SW 1271 (cell line): ENCODE data around the gene RAMP1.

Experiments
- DNase-seq, 2 experiments: peaks; one replicate each; lab custom pipeline; 2025; lab: John Stamatoyannopoulos, UW

The RAMP1 gene

DNA sequence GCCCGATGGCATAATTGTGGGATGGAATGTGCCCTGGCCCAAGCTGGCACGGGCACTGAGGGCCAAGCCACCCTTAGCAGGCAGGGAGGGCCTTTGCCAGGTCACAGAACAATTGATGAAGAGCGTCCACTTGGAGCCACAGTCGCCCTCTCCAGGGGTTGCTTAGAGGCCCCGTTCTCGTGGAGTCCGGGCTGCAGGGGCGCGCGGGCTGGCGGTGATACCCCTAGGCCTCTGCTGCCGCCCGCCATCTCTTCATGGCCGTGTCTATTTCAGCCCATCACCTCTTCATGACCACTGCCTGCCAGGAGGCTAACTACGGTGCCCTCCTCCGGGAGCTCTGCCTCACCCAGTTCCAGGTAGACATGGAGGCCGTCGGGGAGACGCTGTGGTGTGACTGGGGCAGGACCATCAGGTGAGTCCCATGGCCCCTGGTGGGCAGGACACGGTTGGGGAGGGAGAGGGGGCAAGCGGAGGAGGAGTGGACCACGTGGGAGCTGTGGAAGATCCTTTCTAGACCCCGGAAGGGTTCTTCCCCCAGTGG is 17.6 kb downstream of the RAMP1 start:
- no peak for DNase-seq

DNA sequence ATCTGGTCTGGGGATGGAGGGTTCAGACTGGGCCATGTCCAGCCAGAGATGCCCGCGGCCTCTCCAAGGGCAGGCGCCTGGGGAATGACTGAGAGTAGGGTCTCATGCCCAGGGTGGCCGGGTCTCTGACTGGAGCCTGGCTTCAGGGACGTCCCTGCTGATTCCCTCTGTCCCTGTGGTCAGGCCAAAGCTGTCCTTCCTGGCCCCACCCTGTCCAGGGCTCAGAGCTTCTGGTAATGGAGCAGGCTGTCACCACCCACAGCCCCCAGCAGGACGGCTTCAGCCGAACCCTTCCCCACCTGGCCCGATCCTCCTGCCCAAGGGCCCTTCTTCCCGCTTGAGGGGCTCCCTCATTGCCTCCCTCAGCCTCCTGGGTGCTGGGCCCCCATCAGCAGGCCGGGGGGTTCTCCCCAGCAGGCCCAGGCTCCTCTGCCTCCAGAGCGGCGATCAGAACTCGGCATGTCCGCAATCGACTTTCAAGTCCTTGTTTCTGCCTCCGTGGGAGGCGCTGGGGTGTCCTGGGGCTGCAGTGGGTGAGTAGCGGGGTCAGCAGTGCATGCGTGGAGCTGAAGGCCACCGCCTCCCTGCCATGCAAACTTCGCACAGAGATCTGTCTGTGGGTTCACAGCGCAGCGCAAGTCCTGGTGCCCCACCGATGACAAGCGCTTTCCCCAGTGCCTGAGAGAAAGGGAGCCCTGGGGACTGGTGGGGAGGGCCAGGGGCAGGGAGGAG is 18.3 kb downstream of the RAMP1 start:
- DNase-seq: no peak

DNA sequence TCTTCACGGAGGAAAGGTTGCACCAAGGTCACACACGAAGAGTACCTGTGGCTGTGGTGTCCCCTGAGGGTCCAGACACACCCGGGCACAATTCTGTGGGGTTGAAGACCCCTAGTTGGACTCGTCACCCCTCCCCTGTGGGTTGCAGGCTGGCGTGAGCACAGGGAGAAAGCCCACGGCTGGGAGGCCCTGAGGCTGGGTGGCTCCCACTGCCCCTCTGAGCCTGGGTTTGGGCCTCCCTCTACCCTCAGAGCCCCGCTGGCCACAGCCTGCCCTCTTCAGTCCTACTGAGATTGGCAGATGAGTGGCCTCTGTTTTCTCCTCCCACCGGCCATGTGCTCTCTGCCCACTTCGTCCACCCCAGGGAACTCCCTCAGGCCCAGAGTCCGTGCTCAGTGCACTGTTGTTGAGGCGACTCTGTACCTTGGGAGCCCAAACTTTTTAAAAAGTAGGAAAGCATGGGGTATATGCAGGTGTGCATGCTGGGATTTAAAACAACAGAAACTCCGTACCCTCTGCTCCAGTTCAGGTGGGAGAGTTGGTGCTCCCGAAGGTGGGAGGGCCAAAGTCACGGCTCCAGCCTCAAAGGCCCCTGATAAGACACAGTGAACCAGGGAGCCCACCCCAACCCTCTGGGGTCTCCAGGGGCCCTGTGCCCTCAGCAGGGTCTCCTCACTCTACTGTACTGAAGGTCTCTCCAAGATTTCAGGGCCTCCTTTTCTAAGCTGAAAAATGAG is 19.1 kb downstream of the RAMP1 start:
- DNase-seq: no peak

DNA sequence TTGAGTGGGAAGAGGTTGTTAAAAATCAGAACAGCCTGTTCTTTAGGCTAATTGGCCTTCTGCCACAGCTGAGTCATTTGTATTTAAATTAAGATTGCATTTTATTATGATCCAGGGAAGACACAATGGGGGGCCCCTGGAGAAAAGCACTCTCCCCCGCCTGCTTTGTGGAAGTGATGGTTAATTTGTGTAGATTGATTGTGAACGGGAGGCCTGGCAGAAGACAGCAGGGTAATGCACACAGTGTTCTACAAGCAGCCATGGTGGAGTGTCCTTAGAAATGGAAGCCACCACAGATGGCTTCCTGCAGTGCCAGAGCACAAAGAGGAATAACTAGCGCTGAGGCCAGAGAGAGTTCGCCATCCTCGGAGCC is 19.6 kb downstream of the RAMP1 start:
- no peak for DNase-seq

DNA sequence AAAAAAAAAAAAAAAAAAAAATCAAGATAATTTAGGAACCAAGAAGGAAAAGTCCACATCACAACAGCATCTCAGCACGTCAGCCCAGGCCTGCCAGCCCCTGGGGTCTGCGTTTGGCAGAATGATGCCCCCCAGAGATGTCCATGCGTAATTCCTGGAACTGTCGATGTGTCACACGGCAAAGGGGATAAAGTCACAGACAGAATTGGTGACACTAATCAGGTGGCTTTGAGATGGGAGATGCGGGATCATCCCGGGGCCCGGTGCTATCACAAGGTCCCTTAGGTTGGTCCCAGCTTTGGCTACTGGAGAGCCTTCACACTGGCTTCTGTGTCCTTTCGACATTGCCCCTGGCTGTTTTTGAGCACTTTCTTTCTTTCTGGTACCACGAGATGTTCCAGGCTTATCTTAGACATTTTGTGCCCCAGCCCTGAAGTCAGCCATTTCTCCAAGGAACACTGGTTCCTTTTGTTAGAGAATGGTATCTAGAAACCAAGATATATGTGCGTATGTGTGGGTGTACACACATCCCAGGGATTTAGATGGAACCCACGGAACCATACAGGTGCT is 20.7 kb downstream of the RAMP1 start:
- no peak for DNase-seq

DNA sequence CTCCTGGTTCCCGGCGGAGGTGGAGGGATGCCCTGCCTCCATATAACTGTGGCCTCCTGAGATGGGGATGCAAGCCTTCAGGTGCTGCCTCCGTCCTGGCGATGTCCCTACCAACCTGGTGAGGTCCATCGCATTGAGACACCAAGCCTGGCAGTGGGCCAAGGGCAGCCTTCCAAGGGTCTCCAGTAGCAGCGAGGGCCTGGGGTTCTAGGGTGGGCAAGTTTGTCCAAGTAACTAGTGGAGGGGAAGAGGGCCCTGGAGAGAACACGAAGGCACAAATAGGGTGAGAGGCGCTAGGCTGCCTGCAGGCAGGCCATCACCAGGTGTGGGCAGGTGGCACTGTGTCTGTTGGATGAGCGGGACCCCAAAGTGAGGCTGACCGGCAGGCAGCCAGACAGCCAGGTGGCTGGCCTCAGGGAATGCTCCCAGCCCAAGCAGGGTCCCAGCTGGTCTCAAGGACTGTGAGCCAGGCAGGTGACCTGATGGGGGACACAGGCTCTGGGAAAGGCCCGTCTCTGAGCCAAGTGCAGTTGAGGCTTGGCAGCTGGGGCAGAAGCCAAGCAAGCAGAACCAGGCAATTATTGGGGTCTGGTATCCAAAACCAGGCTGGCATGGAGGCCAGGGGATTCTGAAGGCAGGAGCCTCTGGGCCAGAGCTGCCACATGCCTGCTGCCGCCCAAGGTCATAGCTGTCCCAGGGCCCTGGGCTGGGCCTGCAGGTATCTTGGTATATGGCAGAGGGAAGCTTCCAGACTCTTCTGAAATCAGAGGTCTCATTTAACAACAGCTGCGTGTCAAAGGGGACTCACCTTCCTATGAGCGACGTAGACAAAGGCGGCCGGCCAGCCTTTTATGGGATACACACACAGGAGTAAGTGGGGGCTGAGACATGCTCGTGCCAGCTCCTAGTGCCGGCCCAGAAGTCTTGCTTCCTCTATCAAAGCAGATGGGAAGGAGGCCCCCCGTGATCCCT is 23.4 kb downstream of the RAMP1 start:
- no peak for DNase-seq

DNA sequence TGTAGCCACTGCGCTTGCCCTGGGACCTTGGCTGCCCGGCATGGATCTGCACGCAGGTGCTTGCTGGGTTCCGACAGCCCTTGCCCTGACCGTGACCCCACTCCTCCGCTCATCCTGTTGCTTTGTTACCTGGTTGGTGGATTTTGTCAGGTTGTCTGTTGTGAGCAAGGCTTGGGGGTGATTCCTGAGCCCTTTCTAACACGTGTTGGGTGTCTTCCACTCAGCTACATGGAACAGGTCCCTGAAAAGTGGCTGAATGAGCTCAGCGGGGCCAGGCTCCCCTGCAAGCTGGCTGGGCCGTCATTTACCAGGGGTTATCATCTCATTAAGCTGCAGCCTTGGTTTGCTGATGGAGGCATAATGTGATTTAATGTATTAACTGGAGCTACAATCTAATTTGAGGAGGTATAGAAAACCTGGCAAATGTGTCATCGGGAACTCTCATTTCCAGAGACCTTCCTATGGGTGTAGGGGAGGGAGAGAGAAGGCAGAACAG is 24.6 kb downstream of the RAMP1 start:
- DNase-seq: no peak

DNA sequence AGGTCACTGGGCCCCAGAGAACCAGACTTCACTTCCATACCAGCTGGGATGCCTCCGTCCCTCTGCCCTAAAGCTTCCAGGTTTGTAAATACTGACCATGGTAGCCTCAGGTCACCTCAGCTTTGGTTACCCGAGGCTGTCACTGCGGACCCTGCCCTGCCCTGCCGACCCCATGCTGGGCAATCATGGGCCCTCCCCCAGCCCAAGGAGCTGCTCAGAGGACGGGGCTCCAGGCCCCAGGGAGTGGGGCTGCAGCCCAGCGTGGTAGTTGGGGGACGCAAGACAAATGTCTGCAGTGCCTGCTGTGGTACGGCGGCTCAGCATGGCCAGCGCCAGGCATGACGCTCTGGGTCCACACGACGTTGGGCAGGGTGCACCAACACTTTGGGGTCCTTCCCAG is 25.3 kb downstream of the RAMP1 start:
- no peak for DNase-seq

DNA sequence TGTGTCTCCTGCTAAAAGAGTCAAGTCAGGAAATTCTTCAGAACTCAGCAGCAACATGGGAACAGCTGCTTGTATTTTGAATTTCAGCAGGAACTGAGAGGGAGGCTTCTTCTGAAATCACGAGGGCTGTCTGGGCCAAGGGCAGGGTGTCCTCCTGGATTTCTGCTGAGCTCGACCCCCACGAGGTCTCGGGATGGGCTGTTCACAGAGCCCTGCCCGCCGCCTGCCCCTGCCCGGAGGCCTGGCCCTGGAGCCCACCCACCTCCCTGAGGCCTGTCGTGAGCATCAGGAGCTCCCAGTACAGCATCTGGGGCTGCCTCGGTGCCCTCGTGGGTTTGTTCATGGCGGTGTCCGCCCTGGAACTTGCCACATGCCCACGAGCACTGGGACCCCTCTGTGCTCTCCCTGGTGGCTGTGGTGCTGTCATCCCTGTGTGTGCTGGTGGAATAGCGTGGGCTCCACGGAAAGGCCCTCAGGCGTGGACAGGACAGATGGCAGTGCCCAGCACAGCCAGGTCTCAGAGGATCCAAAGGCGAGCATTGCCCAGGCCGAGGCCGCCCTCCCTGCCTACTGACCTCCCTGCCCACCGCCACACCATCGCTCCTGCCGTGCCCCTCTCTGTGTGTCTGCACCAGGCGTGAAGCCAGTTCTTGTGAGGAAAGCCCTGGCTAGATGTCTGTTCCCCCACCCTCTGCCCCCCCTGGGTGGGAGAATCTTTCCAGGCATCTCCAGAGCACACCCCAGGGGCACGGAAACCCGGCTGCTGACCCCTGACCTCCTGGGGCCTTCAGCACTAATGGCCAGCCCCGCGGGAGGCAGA is 25.9 kb downstream of the RAMP1 start:
- no peak for DNase-seq

DNA sequence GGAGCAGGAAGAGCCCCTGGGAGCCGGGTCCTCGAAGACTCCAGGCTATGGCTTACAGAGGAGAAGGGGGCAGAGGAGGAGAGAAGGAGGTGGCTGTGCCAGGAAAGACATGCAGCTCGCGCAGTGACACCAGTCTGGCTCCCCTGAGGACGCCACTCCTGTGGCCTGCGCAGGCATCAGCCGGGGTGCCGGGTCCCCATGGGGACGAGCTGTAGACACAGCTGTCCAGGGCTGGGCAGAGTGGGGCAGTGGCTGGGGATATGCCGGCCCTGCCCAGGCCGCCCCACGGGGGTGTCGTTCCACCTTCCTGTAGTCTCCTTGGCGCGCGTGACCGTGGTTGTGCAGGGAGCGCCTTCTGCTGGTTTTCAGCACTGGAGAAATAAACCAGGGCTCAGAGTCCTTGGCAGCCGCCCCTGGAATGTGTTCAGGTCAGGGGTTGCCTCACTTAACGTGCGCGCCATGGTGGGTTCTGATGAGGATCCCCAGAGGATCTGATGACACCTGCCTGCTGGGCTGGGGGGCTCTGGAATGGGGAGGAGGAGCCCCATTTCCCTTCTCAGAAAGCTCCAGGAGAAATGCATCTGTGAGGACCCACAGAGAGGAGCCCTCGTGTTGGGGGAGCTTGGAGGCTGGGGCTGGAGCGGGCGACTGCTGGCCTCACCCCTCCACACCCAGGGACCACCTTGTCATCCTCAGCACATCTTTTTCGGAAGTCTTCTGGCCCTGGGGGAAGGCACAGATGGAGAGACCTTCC is 26.7 kb downstream of the RAMP1 start:
- no peak for DNase-seq

DNA sequence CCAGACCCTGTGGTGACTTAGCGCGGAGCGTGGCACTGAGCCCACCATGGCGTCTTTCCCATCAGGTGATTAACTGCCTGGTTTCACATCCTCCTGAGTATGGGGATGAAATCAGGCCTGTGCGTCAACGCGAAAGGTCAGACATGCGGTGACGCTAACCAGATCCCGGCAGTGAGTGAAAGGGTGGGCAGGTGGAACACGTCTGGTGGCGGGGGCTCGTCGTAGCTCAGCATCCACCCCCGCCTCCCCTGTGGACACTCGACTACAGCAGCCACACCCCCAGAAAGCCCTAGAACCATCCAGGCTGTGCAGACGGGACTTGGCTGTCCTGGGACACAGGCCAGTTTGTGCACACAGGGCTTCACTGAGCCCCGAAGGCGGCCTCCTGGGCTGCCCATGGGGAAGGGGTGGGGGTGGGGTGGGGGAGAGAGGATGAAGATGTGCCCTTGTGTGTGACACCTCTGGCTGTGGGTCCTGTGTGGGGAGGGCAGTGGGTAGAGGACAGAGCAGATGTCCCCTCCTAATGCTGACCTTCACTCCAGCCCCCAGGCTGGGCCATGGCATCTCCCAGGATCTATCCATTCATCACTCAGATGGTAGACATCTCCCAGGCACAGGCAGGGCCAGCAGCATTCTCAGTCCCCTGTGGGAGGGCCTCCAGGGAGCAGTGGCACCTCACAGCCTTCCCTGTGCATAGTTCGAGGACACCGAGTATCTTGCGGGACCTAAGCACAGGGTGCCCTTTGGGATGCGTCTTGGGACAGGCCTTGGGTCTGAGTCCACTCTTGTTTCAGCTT is 27.5 kb downstream of the RAMP1 start:
- DNase-seq: no peak

DNA sequence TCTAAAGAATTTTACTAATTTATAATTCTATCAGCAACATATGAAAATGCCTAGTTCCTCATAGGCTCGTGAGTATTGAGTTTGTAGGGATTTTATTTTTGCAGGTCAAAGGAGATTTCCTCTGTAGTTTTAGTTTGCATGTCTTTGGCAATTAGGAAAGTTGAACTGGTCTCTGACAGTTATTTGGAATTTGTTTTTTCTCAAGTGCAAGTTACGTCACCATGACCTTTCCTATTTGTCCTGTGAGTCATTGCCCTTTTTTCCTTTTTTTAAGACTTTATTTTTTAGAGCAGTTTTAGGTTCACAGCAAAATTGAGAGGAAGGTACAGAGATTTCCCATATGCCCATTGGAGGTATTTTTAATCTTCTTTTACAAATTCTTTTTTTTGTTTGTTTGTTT is 29.0 kb downstream of the RAMP1 start:
- DNase-seq: no peak

DNA sequence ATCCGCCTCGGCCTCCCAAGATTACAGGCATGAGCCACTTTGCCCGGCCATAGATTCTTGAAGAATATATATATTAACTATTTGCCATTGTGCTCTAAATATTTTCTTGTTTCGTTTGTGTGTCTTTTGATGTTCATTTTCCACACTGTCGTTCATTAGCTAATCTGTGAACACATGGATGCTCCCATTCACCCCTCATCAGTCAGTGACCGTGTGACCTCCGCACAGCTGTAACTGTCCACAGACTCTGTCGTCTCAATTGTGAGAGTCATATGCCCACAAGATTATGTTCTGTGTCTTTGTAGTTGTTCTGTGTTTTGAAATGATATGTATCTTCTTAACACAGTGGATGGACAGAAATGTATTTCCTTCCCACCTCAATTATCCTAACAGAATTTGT is 29.6 kb downstream of the RAMP1 start:
- DNase-seq: no peak

DNA sequence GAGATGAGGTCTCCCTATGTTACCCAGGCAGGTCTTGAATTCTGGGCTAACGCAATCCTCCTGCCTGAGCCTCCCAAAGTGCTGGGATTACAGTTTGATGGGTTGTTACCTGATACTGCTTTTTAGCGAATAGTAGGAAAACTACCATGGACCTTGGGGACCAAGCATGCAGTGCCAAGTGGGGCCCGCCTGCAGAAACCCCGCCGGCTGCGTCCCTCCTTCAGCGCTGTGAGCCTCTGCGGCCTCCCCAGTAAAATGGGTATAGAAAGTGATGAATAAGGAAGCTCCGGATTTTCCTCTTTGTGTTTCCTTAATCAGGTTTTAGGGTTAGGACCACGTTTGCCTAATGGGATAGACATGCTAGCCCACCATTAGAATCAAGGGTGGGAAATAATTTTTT is 30.4 kb downstream of the RAMP1 start:
- no peak for DNase-seq

DNA sequence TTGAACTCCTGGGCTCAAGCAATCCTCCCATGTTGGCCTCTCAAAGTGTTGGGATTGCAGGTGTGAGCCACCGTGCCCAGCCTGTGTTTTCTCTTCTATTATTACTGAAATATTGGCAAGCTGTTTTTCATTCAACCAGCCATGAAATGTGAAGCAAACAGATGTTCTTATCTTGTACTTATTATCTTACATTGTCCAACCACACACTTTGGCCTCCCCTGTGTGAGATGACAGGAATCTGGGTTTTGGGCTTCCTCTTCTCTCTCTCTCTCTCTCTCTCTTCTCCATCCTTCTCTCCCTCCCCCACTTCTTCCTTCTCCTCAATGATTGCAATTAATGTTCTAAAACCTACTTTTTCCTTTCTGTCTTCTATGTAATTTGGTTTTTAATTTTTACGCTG is 33.1 kb downstream of the RAMP1 start:
- no peak for DNase-seq

DNA sequence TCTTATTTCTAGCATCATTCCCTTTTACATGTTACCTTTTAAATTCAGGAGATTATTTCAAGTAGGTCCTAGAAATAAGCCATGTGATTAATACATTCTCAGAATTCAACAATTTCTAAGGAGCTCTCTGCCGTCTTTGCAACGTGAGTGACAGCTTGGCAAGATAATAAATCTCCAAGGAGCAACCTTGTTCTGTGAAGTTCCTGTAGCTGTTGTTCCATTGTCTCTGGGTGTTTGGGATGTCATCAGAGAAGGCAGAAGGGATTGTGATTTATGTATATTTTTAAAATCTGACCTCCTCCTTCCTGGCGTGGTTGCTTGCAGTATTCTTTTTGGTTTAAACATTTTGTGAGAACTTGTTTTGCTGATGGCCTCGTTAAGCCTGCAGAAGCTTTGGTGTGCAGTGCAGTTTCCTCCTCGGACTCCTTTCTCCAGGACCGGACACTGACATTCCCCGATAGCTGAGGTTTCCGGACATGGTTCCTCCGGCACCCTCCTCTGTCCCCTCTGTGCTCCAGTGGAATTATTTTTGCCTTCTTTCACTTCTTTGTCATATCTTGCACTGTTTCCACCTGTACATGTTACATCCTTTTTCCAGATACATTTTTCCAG is 33.7 kb downstream of the RAMP1 start:
- DNase-seq: no peak

DNA sequence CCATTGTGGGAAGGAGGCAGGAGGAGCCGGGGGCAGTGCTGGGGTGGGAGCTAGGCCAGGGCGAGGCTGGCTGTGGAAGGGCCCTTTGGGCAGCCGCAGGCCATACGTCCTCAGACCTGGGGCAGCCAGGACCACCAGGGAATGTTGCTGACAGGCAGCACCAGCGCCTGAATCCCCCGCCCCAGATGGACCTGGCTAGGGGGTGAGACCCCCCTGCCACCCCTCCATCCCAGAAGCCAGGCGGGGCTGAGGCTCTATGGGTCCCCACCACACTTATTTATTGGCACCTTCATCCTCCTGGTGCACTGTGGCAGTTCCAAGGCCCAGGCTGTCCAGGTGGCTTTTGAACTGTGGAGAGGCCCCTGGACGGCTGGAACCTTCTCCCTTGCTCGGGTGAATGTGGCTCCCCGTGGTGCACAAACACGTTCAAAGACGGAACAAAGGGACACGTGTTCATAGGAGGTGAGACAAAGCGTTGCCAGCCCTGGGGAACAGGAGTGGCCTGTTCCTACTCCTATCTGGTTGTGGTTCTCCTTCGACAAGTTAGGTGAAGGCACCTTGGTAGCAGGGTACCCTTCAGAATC is 35.1 kb downstream of the RAMP1 start:
- no peak for DNase-seq

DNA sequence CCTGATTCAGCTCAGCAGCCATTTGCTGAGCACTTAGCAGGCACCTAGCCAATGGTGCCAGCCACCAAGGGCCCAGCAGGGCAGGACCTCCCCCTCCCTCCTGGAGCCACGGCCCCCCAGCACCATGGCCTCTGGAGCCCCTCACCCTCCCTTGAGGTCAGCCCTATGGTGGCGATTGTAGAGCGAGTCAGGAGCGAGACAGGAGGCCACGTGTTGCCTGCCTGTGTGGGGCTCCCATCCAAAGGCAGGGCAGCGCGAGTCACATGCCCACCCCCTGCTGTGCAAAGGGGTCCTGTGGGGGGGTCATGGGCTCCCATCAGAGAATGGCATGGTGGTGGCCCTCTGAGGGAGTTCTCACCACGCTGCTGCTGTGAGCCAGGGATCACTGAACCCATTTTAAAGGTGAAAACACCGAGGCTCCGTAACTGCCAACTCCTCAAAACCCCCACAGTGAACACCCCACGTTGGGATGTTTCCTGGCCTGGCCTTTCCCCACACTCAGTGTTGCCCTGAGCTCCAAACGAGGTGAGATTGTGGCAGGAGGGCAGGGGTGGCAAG is 35.6 kb downstream of the RAMP1 start:
- DNase-seq: no peak
